Tongue (tissue), 2 donors: ENCODE data around the gene SEMA3A. TPM values are rescaled to one million over a fixed set of nuclear protein-coding genes. Genes with fewer than 3 reads are reported as not detected.

Source experiments
- DNase-seq: peaks from one replicate; pipeline ENCODE4 v3.0.0-alpha.2; 2015
- total RNA-seq: library from RNA; depleted of rRNA; stranded (reverse); fragments of >200 nt; gene quantifications from one replicate; pipeline ENCODE4 v1.2.3, GENCODE V29; 2014

The SEMA3A gene
- total RNA-seq, 1 donor from 2014 or later, result 16.1 TPM

GRCh38 chr7:83921941-83922607 lies 272.5 kb downstream of the SEMA3A start:
- DNase-seq, result peak; percentile 73

- peak; percentile 41 for DNase-seq
These were observed 273.2 kb downstream of the SEMA3A start for GRCh38 chr7:83921271-83921940.

GRCh38 chr7:83918142-83918541 lies 276.4 kb downstream of the SEMA3A start:
- no peak for DNase-seq

- DNase-seq, result no peak
These were observed 281.4 kb downstream of the SEMA3A start for GRCh38 chr7:83913174-83913573.

- DNase-seq, result no peak
These were observed 286.1 kb downstream of the SEMA3A start for GRCh38 chr7:83908526-83908925.
